GM18505 (cell line): ENCODE measurements around the gene AQP2.

Experiments
- ATAC-seq: cut with Tn5 transposase; IDR thresholded peaks from one replicate; pipeline ENCODE4 v1.9.1; 2021; ENCODE audit not compliant: unreplicated experiment
- POLR2A ChIP-seq: IDR thresholded peaks from 4 replicates; pipeline ENCODE4 v1.6.1; 2011; ENCODE audit warnings: borderline replicate concordance; ENCODE audit not compliant: insufficient read depth, insufficient read length; ENCODE audit errors: extremely low read depth

AQP2 gene, protein sequence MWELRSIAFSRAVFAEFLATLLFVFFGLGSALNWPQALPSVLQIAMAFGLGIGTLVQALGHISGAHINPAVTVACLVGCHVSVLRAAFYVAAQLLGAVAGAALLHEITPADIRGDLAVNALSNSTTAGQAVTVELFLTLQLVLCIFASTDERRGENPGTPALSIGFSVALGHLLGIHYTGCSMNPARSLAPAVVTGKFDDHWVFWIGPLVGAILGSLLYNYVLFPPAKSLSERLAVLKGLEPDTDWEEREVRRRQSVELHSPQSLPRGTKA

DNA sequence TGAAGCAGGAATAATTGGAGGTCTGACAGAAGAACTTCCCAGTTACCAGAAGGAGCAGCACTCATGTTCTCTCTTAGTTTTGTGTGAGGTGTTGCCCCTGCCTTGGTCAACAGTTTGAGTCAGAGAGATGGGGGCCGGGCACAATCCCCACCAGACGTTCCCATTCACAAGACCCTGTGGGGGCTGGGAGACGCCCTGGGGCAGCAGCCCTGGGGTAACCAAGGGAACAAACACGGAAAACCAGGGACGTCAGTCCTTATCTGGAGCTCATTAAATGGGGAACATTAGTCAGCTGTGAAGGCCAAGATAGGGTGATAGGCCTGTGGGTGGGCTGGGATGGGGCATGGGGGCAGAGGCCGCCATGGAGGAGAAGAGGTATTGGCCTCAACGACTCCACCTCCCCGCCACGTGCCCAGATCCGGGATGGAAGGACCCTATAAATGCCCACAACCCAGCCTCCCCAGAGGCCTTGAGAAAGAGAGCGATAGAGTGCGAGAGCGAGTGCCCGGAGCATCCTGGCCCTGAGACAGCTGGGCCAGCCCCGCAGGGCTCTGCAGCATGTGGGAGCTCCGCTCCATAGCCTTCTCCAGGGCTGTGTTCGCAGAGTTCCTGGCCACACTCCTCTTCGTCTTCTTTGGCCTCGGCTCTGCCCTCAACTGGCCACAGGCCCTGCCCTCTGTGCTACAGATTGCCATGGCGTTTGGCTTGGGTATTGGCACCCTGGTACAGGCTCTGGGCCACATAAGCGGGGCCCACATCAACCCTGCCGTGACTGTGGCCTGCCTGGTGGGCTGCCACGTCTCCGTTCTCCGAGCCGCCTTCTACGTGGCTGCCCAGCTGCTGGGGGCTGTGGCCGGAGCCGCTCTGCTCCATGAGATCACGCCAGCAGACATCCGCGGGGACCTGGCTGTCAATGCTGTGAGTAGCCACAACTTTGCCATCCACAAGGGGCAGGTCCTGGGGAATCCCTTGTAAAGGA, at the start of gene AQP2:
TSS of gene AQP2 (plus strand) at position 465 of the 979 bp plus-strand sequence. CDS start at position 559, 94 bp downstream.
- ATAC-seq = no peak

DNA sequence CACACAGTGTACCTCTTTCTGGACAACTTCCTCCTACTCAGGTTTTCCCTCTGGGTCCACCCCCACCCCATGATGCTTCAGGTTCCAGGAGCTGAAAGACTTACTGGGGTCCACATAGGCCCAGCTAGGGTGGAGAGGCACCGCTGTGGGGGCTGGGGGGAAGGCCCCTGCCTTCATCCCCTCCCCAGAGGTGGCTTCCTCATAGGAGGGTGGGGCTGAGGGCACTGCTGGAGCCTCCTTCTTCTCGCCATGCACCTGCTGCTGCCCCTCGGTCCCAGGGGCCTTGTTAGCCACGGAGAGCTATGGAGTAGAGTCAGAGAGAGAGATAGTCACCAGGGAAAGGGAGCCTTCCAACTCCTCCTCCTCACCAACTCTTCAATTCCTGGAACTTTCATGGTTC, 49.5 kb upstream of the AQP2 start:
- ATAC-seq = no peak
- no peak for TF ChIP-seq POLR2A

More for the DNA sequence above, at the start of gene AQP2:
- no peak for TF ChIP-seq POLR2A

DNA sequence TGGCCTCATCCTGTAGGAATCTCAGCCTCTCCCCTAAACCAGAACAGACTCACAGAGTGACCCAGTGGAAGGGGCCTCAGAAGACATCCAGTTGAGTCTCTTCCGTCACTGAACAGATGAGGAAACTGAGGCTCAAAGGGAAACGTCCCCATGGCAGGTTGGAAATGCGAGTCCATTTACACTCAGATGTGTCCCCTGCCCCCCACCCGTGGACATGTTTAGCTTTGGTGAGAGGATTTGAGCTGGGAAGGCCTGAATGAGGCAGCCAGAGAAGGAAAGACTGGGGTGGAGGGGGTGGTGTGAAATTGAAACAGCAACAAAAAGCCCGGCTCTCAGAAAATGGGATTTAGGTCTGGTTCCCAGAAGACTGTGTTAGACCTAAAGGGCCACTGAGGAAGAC, 48.6 kb upstream of the AQP2 start:
- ATAC-seq = no peak
- TF ChIP-seq POLR2A = no peak

DNA sequence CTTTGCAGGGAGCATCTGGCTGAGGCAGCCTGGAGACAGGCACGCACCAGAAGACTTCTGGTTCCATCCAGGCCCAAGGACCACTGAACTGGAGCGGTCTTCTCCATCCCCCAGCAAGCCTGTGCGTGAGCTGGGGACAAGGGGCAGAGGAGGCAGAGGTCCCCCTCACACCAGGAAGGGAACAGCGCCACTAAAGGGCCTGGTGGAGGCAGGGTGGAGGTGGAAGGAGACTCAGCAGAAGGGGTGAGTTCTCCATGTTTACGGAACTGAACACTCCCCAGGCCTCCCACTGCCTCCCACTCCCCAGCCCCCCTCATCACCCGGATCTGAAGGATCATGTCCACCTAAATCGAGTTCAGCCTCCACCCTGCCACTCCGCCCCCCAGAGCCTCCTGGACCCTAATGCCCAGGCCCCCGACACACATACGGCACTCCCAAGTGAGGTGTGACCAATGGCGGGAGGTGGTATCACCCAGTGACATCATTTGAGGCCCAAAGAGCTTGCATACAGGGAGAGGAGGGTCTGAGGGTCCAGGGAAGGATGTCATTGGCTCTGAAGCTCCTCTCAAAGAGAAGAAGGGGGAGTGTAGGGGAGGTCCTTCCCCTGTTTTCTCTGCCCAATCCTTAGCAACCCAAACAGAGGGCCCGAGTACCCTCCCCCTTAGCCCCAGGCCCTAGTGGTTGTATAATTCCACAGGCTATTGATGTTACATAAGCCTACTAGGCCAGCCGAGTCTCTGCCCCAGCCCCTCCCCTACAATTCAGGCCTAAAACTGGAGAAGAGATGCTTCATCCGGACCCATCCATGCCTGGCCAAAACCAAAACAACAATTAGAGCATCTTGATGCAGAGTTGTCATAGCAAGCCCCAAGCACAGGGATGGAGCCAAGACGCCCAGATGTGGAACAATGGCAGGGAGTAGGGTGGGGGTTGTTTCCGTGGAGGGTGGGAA, 47.9 kb upstream of the AQP2 start:
- ATAC-seq = no peak
- no peak for TF ChIP-seq POLR2A

DNA sequence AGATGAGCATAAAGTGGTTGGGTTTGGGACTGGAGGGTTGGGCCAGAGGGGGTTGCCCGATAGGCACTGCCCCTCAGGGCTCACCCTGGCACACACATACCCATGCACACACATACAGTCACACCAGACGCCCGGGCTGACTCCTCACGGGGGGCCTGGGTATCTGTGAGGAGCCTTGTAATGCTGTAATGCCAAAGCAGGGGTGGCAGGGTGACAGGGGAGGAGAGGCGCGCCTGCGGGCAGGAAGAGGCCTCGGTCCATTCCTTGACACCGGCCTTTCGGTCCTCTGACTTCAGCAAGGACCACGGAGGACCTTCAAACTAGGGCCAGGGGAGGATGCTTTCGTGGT, 47.2 kb upstream of the AQP2 start:
- ATAC-seq = no peak
- no peak for TF ChIP-seq POLR2A

DNA sequence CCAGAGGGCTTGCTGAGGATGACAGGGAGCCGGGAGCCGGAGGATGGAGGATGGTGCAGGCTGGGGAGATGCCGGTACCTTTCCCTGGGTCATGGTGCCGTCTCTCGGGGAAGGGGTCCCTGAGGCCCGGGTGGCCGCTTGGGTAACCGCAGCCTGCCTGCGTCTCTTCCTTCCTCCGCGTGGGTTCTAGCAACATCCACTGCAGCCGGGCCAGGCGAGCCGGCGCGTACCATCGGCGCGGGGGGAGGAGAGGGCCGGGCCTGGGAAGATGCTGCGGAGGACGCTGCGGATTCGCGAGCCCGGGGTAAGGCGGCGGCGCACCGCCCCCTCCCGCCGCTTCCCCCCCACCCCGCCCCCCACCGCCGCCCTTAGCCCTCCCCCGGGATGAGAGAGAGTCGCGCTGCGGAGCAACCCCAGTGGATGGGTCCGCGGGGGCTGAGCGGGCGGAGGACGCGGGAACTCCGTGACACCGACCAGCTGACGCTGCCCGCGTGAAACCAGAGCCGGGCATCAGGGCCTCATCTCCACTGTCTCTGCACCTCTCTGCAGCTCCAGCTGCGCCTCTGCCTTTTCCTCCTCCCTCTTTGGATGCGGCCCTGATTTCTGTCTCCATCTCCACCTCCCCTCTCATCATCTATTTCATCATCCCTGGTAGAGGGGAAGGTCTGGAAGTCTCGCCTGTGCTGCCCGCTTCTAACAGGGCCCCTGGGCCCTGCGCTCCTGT, 46.7 kb upstream of the AQP2 start, which contains the start of gene FAIM2:
TSS of gene FAIM2 (minus strand) at position 201 of the 724 bp plus-strand sequence. CDS start at position 93, 108 bp downstream.
- TF ChIP-seq POLR2A = no peak
- no peak for ATAC-seq

DNA sequence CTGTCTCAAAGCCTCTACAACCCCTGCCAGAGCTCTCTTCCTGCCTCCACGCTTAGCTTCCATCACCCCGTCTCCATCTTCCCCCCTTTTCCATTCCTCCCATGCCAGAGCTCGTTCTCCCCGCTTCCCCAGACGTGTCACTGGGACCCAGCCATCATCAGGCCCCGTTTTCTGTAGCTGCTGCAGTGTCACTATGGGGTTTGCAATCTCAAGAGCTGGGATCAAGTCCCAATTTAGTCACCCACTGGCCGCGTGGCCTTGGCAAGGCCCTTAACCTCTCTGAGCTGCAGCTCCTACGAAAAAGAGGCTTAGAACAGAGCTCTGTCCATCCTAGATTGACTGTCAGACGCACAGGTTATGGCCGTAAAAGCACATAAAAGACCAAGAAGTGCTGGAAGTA, 45.9 kb upstream of the AQP2 start:
- ATAC-seq = no peak

DNA sequence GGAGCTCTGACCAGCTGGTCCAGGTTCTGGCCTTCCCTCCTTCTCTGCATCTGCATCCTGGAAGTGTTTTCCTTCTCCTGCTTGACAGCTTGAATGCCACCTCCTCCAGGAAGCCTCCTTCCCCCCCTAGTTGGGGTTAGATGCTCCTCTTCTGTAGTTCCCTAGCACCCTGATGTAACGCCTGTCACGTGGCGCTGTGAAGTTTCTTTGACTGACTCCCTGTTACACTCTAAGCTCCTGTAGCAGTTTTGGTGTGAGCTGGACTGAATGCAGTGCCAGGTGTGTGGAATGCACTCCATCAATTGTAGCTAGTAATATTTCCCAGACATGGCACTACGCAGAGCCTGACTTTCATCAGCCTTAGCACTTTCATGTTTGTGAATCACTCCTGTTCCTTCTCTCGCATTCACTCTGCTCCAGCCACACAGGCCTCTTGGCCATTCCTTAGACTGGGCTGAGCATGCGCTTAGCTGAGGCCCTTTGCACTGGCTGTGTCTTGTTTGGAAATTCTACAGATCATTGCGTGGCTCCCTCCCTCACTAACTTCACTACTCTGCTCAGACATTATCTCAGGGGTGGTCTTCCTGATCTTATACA, 44.7 kb upstream of the AQP2 start:
- TF ChIP-seq POLR2A = no peak
- no peak for ATAC-seq

More for the DNA sequence above, 45.9 kb upstream of the AQP2 start:
- no peak for TF ChIP-seq POLR2A

DNA sequence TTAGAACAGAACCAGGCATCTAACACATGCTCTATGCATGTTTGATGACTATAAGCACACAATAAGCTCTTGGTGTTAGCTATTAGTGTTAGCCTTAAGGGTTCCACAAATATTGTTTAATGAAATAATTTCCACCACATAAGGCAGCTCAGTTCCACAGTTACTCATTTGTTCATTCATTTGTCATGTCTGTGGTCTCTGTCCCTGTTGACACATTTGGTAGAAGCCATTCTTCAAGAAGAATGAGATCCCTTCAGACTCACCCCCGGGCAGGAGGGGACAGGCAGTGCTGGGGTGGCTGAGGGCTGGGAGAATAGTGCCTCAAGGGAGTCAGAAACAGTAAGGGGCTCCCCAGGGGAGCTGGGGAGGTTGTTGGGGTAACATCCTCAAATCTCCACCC, 43.2 kb upstream of the AQP2 start:
- no peak for TF ChIP-seq POLR2A
- no peak for ATAC-seq

DNA sequence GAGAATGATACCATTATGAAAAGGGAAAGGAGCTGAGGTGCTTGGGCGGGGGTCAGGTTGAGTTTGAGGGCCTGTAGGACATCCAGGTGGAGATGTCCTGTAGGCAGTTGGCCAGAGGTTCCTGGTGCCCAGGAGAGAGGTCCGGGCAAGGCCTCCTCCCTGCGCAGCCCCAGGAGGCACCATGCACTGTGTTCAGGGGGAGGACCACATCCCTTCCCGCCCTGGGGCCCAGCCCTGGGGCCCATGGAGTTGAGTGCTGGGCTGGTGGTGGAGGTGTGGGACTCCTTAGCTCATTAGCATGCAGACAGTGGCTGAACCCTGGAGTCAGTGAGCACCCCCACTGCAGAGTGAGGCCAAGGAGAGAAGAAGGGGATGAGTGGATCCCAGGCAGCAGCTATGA, 41.2 kb upstream of the AQP2 start:
- ATAC-seq = no peak
- TF ChIP-seq POLR2A = no peak

DNA sequence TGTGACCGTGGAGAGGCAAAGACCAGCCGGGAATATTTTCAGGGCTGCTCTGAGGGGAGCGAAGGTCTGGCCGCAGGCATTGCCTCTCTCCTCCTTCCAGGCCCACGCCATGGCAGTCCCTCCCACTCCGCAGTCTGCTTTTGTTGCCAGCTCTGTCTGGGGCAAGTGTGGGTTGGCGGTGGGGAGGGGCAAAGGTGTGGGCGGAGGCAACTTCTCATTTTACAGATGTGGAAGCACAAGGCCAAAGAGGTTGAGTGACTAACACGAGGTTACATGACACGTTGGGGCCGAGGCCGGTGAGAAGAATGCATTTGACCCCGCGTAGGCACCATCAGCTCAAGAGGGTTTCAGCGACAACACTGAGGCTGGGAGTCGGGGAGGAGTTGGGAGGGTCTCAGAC, 40.7 kb upstream of the AQP2 start:
- TF ChIP-seq POLR2A = no peak
- ATAC-seq = no peak
